OCI-LY1 (cell line): ENCODE data around the gene ALG3.
A peak's percentile ranks its signal among the peaks of the same experiment; 100 is the strongest.

Experiments used
- H2AFZ ChIP-seq: fragments of 200-600 bp; sonication (generic), shearing (Covaris generic); 2 replicates; pipeline ENCODE4 v1.6.0; 2014; ENCODE audit warnings: antibody characterized with exemption, mild to moderate bottlenecking, low read length
- H3F3A ChIP-seq: fragments of 200-600 bp; sonication (generic), shearing (Covaris generic); 2 replicates; pipeline ENCODE4 v1.6.0; 2014; ENCODE audit warnings: mild to moderate bottlenecking, antibody characterized with exemption, low read length, moderate library complexity; ENCODE audit not compliant: insufficient read depth
- H3K27ac ChIP-seq: fragments of 200-600 bp; sonication (generic); 2 replicates; pipeline ENCODE4 v1.5.1; 2014; ENCODE audit warnings: low read length, mixed run types, mild to moderate bottlenecking, low read depth; ENCODE audit not compliant: poor library complexity, severe bottlenecking
- H3K27me3 ChIP-seq: fragments of 200-600 bp; sonication (generic); 2 replicates; pipeline ENCODE4 v1.6.0; 2014; ENCODE audit warnings: antibody characterized with exemption, mild to moderate bottlenecking, low read length, moderate library complexity; ENCODE audit not compliant: insufficient read depth
- H3K36me3 ChIP-seq: fragments of 200-600 bp; sonication (generic); 2 replicates; pipeline ENCODE4 v1.6.1; 2014; ENCODE audit warnings: mild to moderate bottlenecking, antibody characterized with exemption, low read length, moderate library complexity, mixed read lengths; ENCODE audit not compliant: insufficient read depth
- H3K4me1 ChIP-seq: fragments of 200-600 bp; sonication (generic); 2 replicates; pipeline ENCODE4 v1.5.1; 2014; ENCODE audit warnings: mild to moderate bottlenecking, low read length, moderate library complexity; ENCODE audit not compliant: insufficient read depth, severe bottlenecking
- H3K4me2 ChIP-seq: fragments of 200-600 bp; sonication (generic), shearing (Covaris generic); 2 replicates; pipeline ENCODE4 v1.6.1; 2014; ENCODE audit warnings: low read length
- H3K4me3 ChIP-seq: fragments of 200-600 bp; sonication (generic); 2 replicates; pipeline ENCODE4 v1.5.1; 2014; ENCODE audit warnings: low read length, low read depth, mild to moderate bottlenecking, mixed read lengths; ENCODE audit not compliant: poor library complexity, severe bottlenecking
- H3K79me2 ChIP-seq: fragments of 200-600 bp; shearing (Covaris generic); 2 replicates; pipeline ENCODE4 v1.6.1; 2016; ENCODE audit warnings: mixed run types, low read length, mixed read lengths; ENCODE audit not compliant: insufficient read depth
- H3K9ac ChIP-seq: fragments of 200-600 bp; sonication (generic), shearing (Covaris generic); 2 replicates; pipeline ENCODE4 v1.6.1; 2014; ENCODE audit warnings: mild to moderate bottlenecking, low read length, mixed read lengths
- H3K9me2 ChIP-seq: fragments of 200-600 bp; sonication (generic), shearing (Covaris generic); 2 replicates; pipeline ENCODE4 v1.6.1; 2014; ENCODE audit warnings: low read depth, mild to moderate bottlenecking, low read length, mixed read lengths
- H3K9me3 ChIP-seq: fragments of 200-600 bp; shearing (Covaris generic); 2 replicates; pipeline ENCODE4 v1.6.1; 2014; ENCODE audit warnings: low read length, mixed read lengths
- H4K20me1 ChIP-seq: fragments of 200-600 bp; sonication (generic), shearing (Covaris generic); 2 replicates; pipeline ENCODE4 v1.6.0; 2016; ENCODE audit warnings: mild to moderate bottlenecking, low read length; ENCODE audit not compliant: insufficient read depth
- EZH2 ChIP-seq: fragments of 200-600 bp; sonication (generic), shearing (Covaris generic); IDR thresholded peaks from 2 replicates; pipeline ENCODE4 v1.8.0; 2017; ENCODE audit warnings: borderline replicate concordance, mixed run types, mild to moderate bottlenecking, antibody characterized with exemption, low read length, moderate library complexity, mixed read lengths
- TF ChIP-seq, protein P1 (sequence below): fragments of 200-600 bp; sonication (generic), shearing (Covaris generic); IDR thresholded peaks from 2 replicates; pipeline ENCODE4 v1.5.1; 2017; ENCODE audit warnings: mild to moderate bottlenecking, antibody characterized with exemption, low read length, moderate library complexity, mixed read lengths

The ALG3 gene

DNA sequence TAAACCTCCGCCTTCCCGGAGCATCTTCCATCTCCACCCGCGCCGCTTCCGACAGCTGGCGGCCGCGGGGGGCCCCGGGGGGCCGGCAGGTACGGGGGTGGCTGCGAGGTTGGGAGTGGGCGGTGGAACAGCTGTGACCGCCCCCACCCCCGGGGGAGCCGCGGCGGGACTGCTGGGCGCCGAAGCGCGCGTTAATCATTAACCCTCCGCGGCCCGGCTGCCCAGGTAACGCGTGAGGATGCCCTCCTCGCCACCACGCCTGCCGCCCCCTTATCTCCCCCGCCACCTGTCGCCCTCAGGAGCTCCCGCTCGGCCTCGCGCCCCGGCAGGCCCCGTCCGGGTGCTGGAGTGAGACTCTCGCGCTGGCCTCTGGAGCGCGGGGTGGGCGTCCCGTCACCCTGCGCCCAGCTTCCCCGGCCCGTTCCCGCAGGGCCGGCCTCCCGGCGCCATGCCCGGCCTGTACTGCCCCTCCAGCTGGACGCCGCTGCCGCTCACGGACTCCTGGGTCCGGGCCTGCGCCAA is 18.6 kb downstream of the ALG3 start:
- H3K9me3 ChIP-seq = no peaks in the 10 kb centered on the region
- no peaks in the 10 kb centered on the region for H4K20me1 ChIP-seq
- H2AFZ ChIP-seq = no peak overlapping the region
- H3K9me2 ChIP-seq = no peaks in the 10 kb centered on the region
- peaks cover 14% of the 10 kb centered on the region for H3K4me1 ChIP-seq
- H3F3A ChIP-seq = no peaks in the 10 kb centered on the region
- H3K36me3 ChIP-seq = no peaks in the 10 kb centered on the region
- H3K27me3 ChIP-seq = peaks cover 14% of the 10 kb centered on the region
- no peak overlapping the region for H3K27ac ChIP-seq
- H3K79me2 ChIP-seq = no peaks in the 10 kb centered on the region
- peak overlapping the region; percentile 6; the same call in 1 of the 2 replicates for H3K9ac ChIP-seq
- H3K4me3 ChIP-seq = peak overlapping the region; percentile 59
- TF ChIP-seq EZH2 = no peak
- TF ChIP-seq, protein P1, sequence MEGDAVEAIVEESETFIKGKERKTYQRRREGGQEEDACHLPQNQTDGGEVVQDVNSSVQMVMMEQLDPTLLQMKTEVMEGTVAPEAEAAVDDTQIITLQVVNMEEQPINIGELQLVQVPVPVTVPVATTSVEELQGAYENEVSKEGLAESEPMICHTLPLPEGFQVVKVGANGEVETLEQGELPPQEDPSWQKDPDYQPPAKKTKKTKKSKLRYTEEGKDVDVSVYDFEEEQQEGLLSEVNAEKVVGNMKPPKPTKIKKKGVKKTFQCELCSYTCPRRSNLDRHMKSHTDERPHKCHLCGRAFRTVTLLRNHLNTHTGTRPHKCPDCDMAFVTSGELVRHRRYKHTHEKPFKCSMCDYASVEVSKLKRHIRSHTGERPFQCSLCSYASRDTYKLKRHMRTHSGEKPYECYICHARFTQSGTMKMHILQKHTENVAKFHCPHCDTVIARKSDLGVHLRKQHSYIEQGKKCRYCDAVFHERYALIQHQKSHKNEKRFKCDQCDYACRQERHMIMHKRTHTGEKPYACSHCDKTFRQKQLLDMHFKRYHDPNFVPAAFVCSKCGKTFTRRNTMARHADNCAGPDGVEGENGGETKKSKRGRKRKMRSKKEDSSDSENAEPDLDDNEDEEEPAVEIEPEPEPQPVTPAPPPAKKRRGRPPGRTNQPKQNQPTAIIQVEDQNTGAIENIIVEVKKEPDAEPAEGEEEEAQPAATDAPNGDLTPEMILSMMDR = no peak
- peak overlapping the region; percentile 71 for H3K4me2 ChIP-seq

DNA sequence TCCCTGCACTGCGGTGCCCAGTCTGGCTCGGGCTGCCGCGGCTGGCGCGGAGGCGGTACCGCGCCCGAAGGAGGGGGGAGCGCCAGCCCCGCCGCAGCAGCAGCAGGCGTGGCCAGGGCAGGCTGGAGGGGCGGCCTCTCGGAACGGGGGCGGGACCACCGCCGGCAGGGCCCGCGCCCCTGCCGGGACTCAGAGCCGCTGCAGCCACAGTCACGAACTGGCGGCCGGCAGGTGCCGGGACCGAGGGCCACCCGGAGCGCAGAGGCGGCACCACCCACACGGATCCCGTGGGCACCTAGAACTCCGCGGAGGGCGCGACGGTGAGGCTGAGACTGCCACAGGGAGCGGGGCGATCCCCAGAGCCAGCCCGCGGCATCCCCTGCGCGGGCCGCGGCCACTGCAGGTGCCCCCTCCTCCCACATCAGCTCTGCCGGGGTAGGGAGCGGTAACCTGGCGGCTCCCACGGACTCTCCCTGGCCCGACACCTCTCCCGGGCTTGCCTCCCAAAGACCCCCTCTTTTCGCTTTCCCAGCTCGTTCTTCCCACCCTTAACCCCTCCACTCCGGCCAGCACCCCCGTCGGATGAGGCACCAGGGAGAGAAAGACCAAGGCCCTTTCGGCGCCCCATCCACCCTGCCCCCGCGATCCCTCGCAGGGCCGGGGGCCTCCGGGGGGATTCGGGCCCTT is 19.2 kb downstream of the ALG3 start, which contains the start of gene VWA5B2:
TSS of gene VWA5B2 (plus strand) at position 192 of the 687 bp plus-strand sequence. CDS start 944 bp downstream, outside the sequence.
- H3K27ac ChIP-seq = no peak within 1 kb of the TSS
- H3K27me3 ChIP-seq = peaks cover 14% of the 10 kb centered on the region
- TF ChIP-seq, protein P1 = peak; percentile 28; the same call in 1 of the 2 replicates
- no peak for TF ChIP-seq EZH2
- peak within 1 kb of the TSS; percentile 71 for H3K4me2 ChIP-seq
- no peak within 1 kb of the TSS for H2AFZ ChIP-seq
- no peaks in the 10 kb centered on the region for H3K9me2 ChIP-seq
- no peaks in the 10 kb centered on the region for H3F3A ChIP-seq
- H3K79me2 ChIP-seq = no peaks in the 10 kb centered on the region
- peak within 1 kb of the TSS; percentile 59 for H3K4me3 ChIP-seq
- H3K9me3 ChIP-seq = no peaks in the 10 kb centered on the region
- H3K36me3 ChIP-seq = no peaks in the 10 kb centered on the region
- H4K20me1 ChIP-seq = no peaks in the 10 kb centered on the region
- peak within 1 kb of the TSS; percentile 6; the same call in 1 of the 2 replicates for H3K9ac ChIP-seq
- H3K4me1 ChIP-seq = peaks cover 14% of the 10 kb centered on the region

DNA sequence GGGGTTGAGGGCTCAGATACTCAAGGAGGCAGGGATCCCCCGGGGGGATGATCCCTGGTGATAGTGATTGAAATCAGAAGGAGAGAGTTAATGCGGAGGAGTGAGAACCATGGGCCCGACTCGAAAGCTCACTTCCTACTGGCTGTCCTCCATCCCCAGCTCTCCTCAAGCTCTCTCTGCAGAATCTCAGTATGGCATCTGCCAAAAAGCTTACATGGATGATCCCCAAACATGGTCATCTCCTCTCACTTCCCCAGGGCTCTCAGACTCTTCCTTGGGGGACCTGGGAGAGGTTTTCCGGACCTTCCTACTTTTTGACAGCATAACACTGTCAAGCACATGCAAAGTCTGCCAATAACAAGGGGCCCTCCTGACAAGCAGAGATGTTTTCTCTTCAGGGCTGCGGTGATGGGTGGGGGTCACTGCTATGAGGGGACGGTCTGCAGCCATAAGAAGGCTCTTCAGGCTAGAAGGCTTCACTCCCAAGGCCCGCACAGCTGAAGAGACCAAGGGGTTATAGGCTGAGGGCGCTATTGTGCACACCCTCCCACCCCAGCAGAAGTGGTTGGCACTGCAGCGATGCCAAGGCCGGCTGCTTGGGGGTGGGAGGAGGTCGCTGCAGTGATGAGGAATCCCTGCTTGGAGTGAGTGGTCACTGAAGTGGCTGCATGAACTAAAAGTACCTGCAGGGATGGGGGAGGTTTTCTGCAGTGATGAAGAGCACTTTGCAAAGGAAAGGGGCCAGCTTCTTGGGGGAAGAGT is 20.2 kb downstream of the ALG3 start:
- Histone ChIP-seq H3K27ac (no peak overlapping the region), H3K27me3 (peaks cover 19% of the 10 kb centered on the region), H3K36me3 (no peaks in the 10 kb centered on the region), H3K4me2 (peak overlapping the region; percentile 71), H3K9me3 (no peaks in the 10 kb centered on the region), H4K20me1 (no peaks in the 10 kb centered on the region), H3K79me2 (no peaks in the 10 kb centered on the region), H3K4me3 (peak overlapping the region; percentile 59), H3F3A (no peaks in the 10 kb centered on the region), H2AFZ (no peak overlapping the region), H3K9ac (no peak overlapping the region), H3K4me1 (peaks cover 14% of the 10 kb centered on the region), H3K9me2 (no peaks in the 10 kb centered on the region)
- TF ChIP-seq, protein P1 = peak; percentile 34; the same call in 1 of the 2 replicates
- TF ChIP-seq EZH2 = no peak
